Stomach (tissue), 9 donors: Measurements from ENCODE around the gene RGS11. TPM values are rescaled to one million over a fixed set of nuclear protein-coding genes. Genes with fewer than 3 reads are reported as not detected.

Experiments
- DNase-seq, 2 donors: peaks; one replicate each; pipeline versions ENCODE4 v3.0.0 to v3.0.0-alpha.2; 2013 to 2019
- H3K27ac ChIP-seq, 5 donors: fragments of 200-600 bp in 4 of 5; sonication (generic) in 4 of 5; one replicate each; pipeline ENCODE4 v1.5.1; 2013 to 2019; ENCODE audit warnings: mild to moderate bottlenecking in 1 of 5, moderate library complexity in 1 of 5
- H3K27me3 ChIP-seq, 3 donors: fragments of 200-600 bp; sonication (generic); one replicate each; pipeline ENCODE4 v1.5.1; 2017 to 2019; ENCODE audit warnings: mixed run types in 1 of 3
- H3K36me3 ChIP-seq, 4 donors: fragments of 200-600 bp; sonication (generic); 1 replicate in 3 of 4; 2 replicates in 1 of 4; pipeline ENCODE4 v1.5.1; 2016 to 2019
- H3K4me1 ChIP-seq, 4 donors: fragments of 200-600 bp; sonication (generic); one replicate each; pipeline ENCODE4 v1.5.1; 2016 to 2019
- H3K4me3 ChIP-seq, 4 donors: fragments of 200-600 bp; sonication (generic) in 3 of 4; one replicate each; pipeline ENCODE4 v1.5.1; 2016 to 2019; ENCODE audit warnings: mild to moderate bottlenecking in 1 of 4
- H3K9me3 ChIP-seq, 4 donors: fragments of 200-600 bp; sonication (generic); one replicate each; pipeline ENCODE4 v1.5.1; 2016 to 2019
- EP300 ChIP-seq: sonication (generic); formaldehyde crosslinking; IDR thresholded peaks from one replicate; pipeline ENCODE4 v1.6.1; 2017; ENCODE audit warnings: antibody characterized with exemption
- POLR2A ChIP-seq, 4 donors: fragments of 450-650 bp; IDR thresholded peaks; one replicate each; pipeline ENCODE4 v1.6.1; 2016; ENCODE audit warnings: antibody characterized with exemption in 4 of 4, control low read depth in 2 of 4, mild to moderate bottlenecking in 1 of 4, moderate library complexity in 1 of 4
- POLR2AphosphoS5 ChIP-seq, 3 donors: sonication (generic); formaldehyde crosslinking; IDR thresholded peaks; one replicate each; pipeline ENCODE4 v1.6.1; 2016; ENCODE audit warnings: antibody characterized with exemption in 3 of 3
- WGBS, 5 donors: extraction: QIAGEN DNeasy Blood & Tissue Kit in 3 of 5; methylation state at CpG; one replicate each; pipeline versions ENCODE4 v1.1.5 to v1.1.7; 2013 to 2018; 5-methylcytosine and 5-hydroxymethylcytosine counted together
- intact Hi-C: fragments of 100-400 bp; cut with DNase I; formaldehyde crosslinking; loops from one replicate; pipeline ENCODE4 v1.15.1; 2023; ENCODE audit warnings: low total_unique reads
- polyA plus RNA-seq, 3 donors: library from polyadenylated mRNA; stranded (reverse); fragments of 200-250 nt; gene quantifications; one replicate each; pipeline ENCODE4 v1.2.3, GENCODE V29; 2013
- total RNA-seq, 5 donors: library from RNA; depleted of rRNA; stranded (reverse); fragments of >200 nt; gene quantifications; one replicate each; pipeline versions ENCODE4 v1.1.0 to v1.2.3, GENCODE V29; 2014 to 2016
- TF ChIP-seq, protein P1 (sequence below), 7 experiments: fragments of 450-650 bp in 4 of 7; fragments of 200-600 bp in 3 of 7; sonication (generic) in 3 of 7; IDR thresholded peaks; one replicate each; pipeline ENCODE4 v1.5.1; 2016 to 2019; ENCODE audit warnings: antibody characterized with exemption in 7 of 7, control low read depth in 2 of 7, mild to moderate bottlenecking in 1 of 7
- donor health status: healthy with polysubstance abuse.
- donor health status: Bipolar disorder and iron deficiency.
- donor health status: healthy.

The RGS11 gene
- total and polyA plus RNA-seq, 8 donors: 2.6 to 26.3 (median 9.6) TPM

- no peaks in the 10 kb centered on the region for H3K9me3 ChIP-seq
- no peaks in the 10 kb centered on the region for H3K27me3 ChIP-seq
- intact Hi-C loops: no loop called here
- peaks cover 0 to 8% (median 3%) of the 10 kb centered on the region in 4 donors for H3K4me1 ChIP-seq
- peaks cover 24 to 56% (median 47%) of the 10 kb centered on the region in 4 donors for H3K36me3 ChIP-seq
- WGBS, 5 donors: 85 to 92% (median 92%) methylated on average over 9 to 19 of the region's 19 CpGs
- DNase-seq: no peak
- H3K27ac ChIP-seq: no peak overlapping the region
- no peak for TF ChIP-seq POLR2AphosphoS5 (IDR thresholded peaks at IDR 0.05)
- TF ChIP-seq EP300: no peak
- no peak for TF ChIP-seq POLR2A (IDR thresholded peaks at IDR 0.05)
- TF ChIP-seq, protein P1, sequence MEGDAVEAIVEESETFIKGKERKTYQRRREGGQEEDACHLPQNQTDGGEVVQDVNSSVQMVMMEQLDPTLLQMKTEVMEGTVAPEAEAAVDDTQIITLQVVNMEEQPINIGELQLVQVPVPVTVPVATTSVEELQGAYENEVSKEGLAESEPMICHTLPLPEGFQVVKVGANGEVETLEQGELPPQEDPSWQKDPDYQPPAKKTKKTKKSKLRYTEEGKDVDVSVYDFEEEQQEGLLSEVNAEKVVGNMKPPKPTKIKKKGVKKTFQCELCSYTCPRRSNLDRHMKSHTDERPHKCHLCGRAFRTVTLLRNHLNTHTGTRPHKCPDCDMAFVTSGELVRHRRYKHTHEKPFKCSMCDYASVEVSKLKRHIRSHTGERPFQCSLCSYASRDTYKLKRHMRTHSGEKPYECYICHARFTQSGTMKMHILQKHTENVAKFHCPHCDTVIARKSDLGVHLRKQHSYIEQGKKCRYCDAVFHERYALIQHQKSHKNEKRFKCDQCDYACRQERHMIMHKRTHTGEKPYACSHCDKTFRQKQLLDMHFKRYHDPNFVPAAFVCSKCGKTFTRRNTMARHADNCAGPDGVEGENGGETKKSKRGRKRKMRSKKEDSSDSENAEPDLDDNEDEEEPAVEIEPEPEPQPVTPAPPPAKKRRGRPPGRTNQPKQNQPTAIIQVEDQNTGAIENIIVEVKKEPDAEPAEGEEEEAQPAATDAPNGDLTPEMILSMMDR (IDR thresholded peaks at IDR 0.05): no peak
- H3K4me3 ChIP-seq: no peak overlapping the region
Measured at GRCh38 chr16:316741-317464, 41.2 kb upstream of the RGS11 start.

GRCh38 chr16:314795-315299 is 39.1 kb upstream of the RGS11 start:
- no peaks in the 10 kb centered on the region for H3K4me1 ChIP-seq
- DNase-seq: no peak
- TF ChIP-seq, protein P1 (IDR thresholded peaks at IDR 0.05): no peak
- TF ChIP-seq POLR2A (IDR thresholded peaks at IDR 0.05): no peak
- no peak for TF ChIP-seq POLR2AphosphoS5 (IDR thresholded peaks at IDR 0.05)
- no peak for TF ChIP-seq EP300
- no peaks in the 10 kb centered on the region for H3K27me3 ChIP-seq
- H3K4me3 ChIP-seq: no peak overlapping the region
- intact Hi-C loops: no loop called here
- 76 to 82% (median 76%) methylated on average over 14 of the region's 14 CpGs for WGBS, 5 donors
- H3K9me3 ChIP-seq: no peaks in the 10 kb centered on the region
- H3K36me3 ChIP-seq: peaks cover 30 to 75% (median 55%) of the 10 kb centered on the region in 4 donors
- H3K27ac ChIP-seq: no peak overlapping the region

- no peaks in the 10 kb centered on the region for H3K9me3 ChIP-seq
- 92 to 97% (median 95%) methylated on average over 11 to 16 of the region's 16 CpGs for WGBS, 5 donors
- no peak for DNase-seq
- no peak overlapping the region for H3K27ac ChIP-seq
- H3K27me3 ChIP-seq: no peaks in the 10 kb centered on the region
- no peak for TF ChIP-seq POLR2A (IDR thresholded peaks at IDR 0.05)
- TF ChIP-seq POLR2AphosphoS5 (IDR thresholded peaks at IDR 0.05): no peak
- TF ChIP-seq, protein P1 (IDR thresholded peaks at IDR 0.05): no peak
- TF ChIP-seq EP300: no peak
- H3K4me3 ChIP-seq: no peak overlapping the region
- peaks cover 35 to 77% (median 58%) of the 10 kb centered on the region in 4 donors for H3K36me3 ChIP-seq
- intact Hi-C loops: no loop called here
- H3K4me1 ChIP-seq: no peaks in the 10 kb centered on the region
Measured at GRCh38 chr16:314351-314750, 38.6 kb upstream of the RGS11 start.

DNA sequence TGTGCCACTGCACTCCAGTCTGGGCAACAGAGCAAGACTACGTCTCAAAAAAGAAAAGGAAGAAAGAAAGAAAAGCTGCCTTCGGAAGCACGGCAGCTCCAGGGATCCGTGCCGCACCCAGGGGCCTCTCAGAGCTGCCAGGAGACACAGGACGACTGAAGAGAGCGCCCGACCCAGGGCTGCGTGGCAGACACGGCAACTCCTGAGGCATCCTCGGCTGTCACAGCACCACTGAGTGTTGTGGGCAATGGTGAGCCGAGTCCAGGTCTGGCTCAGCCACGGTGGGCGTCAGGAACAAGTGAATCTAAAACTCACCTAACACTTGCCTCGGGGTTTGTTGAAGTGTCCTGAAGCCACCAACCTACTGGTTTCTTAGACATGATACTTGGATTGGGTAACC is 36.0 kb upstream of the RGS11 start:
- peaks cover 43 to 78% (median 66%) of the 10 kb centered on the region in 4 donors for H3K36me3 ChIP-seq
- intact Hi-C loops: no loop called here
- WGBS, 5 donors: 95 to 97% (median 96%) methylated on average over 15 of the region's 15 CpGs

More for the DNA sequence above, 36.0 kb upstream of the RGS11 start:
- H3K27ac ChIP-seq: no peak overlapping the region
- DNase-seq: no peak
- TF ChIP-seq POLR2A (IDR thresholded peaks at IDR 0.05): no peak
- TF ChIP-seq, protein P1 (IDR thresholded peaks at IDR 0.05): no peak
- no peak for TF ChIP-seq POLR2AphosphoS5 (IDR thresholded peaks at IDR 0.05)
- no peak for TF ChIP-seq EP300
- no peaks in the 10 kb centered on the region for H3K9me3 ChIP-seq
- H3K27me3 ChIP-seq: no peaks in the 10 kb centered on the region
- no peak overlapping the region for H3K4me3 ChIP-seq
- H3K4me1 ChIP-seq: no peaks in the 10 kb centered on the region
